SK-N-SH treated with all-trans-retinoic acid at 6 μM for 48 hours (cell line): ENCODE results near the gene NUP210.

Source experiments
- ATAC-seq: fragments of 200-7000 bp; cut with Tn5 transposase; 3 replicates; pipeline ENCODE4 v1.9.1; 2020; ENCODE audit warnings: mild to moderate bottlenecking, moderate library complexity
- ARNTL ChIP-seq: fragments of 450-650 bp; formaldehyde crosslinking; IDR thresholded peaks from 2 replicates; pipeline ENCODE4 v1.5.0; 2020; ENCODE audit warnings: low read depth, mild to moderate bottlenecking, moderate library complexity, borderline replicate concordance
- BACH2 ChIP-seq: fragments of 250-450 bp; sonication (Bioruptor Pico); IDR thresholded peaks from 2 replicates; pipeline ENCODE4 v1.9.0; 2021; ENCODE audit warnings: mild to moderate bottlenecking, borderline replicate concordance
- CSRNP3 ChIP-seq: fragments of 250-450 bp; sonication (Bioruptor Pico); IDR thresholded peaks from 2 replicates; pipeline ENCODE4 v1.5.1; 2021; ENCODE audit warnings: mild to moderate bottlenecking, moderate library complexity
- GLIS3 ChIP-seq: fragments of 250-450 bp; sonication (Bioruptor Pico); IDR thresholded peaks from 2 replicates; pipeline ENCODE4 v1.5.0; 2020; ENCODE audit warnings: mild to moderate bottlenecking, moderate library complexity
- POU6F1 ChIP-seq: fragments of 250-450 bp; sonication (Bioruptor Pico); IDR thresholded peaks from 2 replicates; pipeline ENCODE4 v1.8.0; 2021; ENCODE audit warnings: low read depth, mild to moderate bottlenecking, moderate library complexity, borderline replicate concordance
- SNAI2 ChIP-seq: fragments of 250-450 bp; sonication (Bioruptor Pico); IDR thresholded peaks from 2 replicates; pipeline ENCODE4 v1.5.0; 2020; ENCODE audit warnings: mild to moderate bottlenecking, moderate library complexity
- TOX ChIP-seq: fragments of 250-450 bp; sonication (Bioruptor Pico); IDR thresholded peaks from 2 replicates; pipeline ENCODE4 v1.8.0; 2021; ENCODE audit warnings: mild to moderate bottlenecking, moderate library complexity, borderline replicate concordance
- TSHZ2 ChIP-seq: fragments of 250-450 bp; sonication (Bioruptor Pico); IDR thresholded peaks from 2 replicates; pipeline ENCODE4 v1.5.0; 2020; ENCODE audit warnings: mild to moderate bottlenecking, moderate library complexity
- ZC3H10 ChIP-seq: fragments of 250-450 bp; sonication (Bioruptor Pico); IDR thresholded peaks from 2 replicates; pipeline ENCODE4 v1.5.1; 2021; ENCODE audit warnings: mild to moderate bottlenecking, moderate library complexity
- ZFP3 ChIP-seq: fragments of 250-450 bp; sonication (Bioruptor Pico); IDR thresholded peaks from 2 replicates; pipeline ENCODE4 v1.5.0; 2020; ENCODE audit warnings: mild to moderate bottlenecking, moderate library complexity
- ZFP30 ChIP-seq: fragments of 450-650 bp; formaldehyde crosslinking; IDR thresholded peaks from 2 replicates; pipeline ENCODE4 v1.5.0; 2022; ENCODE audit warnings: mild to moderate bottlenecking, moderate library complexity
- ZNF565 ChIP-seq: fragments of 450-650 bp; formaldehyde crosslinking; conservative IDR thresholded peaks from 2 replicates; pipeline ENCODE4 v1.5.0; 2020; ENCODE audit warnings: low read depth, mild to moderate bottlenecking, moderate library complexity
- ZNF70 ChIP-seq: fragments of 450-650 bp; formaldehyde crosslinking; IDR thresholded peaks from 2 replicates; pipeline ENCODE4 v1.5.0; 2020; ENCODE audit warnings: mild to moderate bottlenecking, moderate library complexity
- ZNF8 ChIP-seq: fragments of 450-650 bp; formaldehyde crosslinking; IDR thresholded peaks from 2 replicates; pipeline ENCODE4 v1.5.0; 2020; ENCODE audit warnings: mild to moderate bottlenecking, moderate library complexity

The NUP210 gene

GRCh38 chr3:13394363-13394762 is 25.8 kb downstream of the NUP210 start:
- TF ChIP-seq CSRNP3 (CRISPR knock-in tag) (no peak), POU6F1 (CRISPR knock-in tag) (no peak), ZFP3 (CRISPR knock-in tag) (no peak), SNAI2 (no peak), ARNTL (no peak), TSHZ2 (CRISPR knock-in tag) (no peak), ZNF565 (CRISPR knock-in tag) (no peak)
- ATAC-seq, result no peak

GRCh38 chr3:13393427-13394360 is 26.4 kb downstream of the NUP210 start:
- no peak for TF ChIP-seq POU6F1 (CRISPR knock-in tag)
- ATAC-seq, result no peak

GRCh38 chr3:13391308-13391707 is 28.8 kb downstream of the NUP210 start:
- no peak for ATAC-seq
- TF ChIP-seq TOX (CRISPR knock-in tag), result no peak
- no peak for TF ChIP-seq ZNF565 (CRISPR knock-in tag)
- no peak for TF ChIP-seq TSHZ2 (CRISPR knock-in tag)
- TF ChIP-seq ZFP30 (CRISPR knock-in tag), result no peak
- no peak for TF ChIP-seq BACH2 (CRISPR knock-in tag)
- no peak for TF ChIP-seq GLIS3
- no peak for TF ChIP-seq ARNTL
- TF ChIP-seq, all 23 proteins: peak for 0

- no peak for ATAC-seq
- TF ChIP-seq ARNTL (no peak), ZFP3 (CRISPR knock-in tag) (no peak), GLIS3 (no peak), ZNF70 (no peak), ZNF8 (no peak), ZC3H10 (no peak)
- TF ChIP-seq, all 23 proteins: peak for 0
These were observed 30.7 kb downstream of the NUP210 start for GRCh38 chr3:13389378-13389777.
